Osteoblast (primary cell): ENCODE data around the gene TTC28. TPM values are rescaled to one million over a fixed set of nuclear protein-coding genes. Genes with fewer than 3 reads are reported as not detected.

Experiments
- DNase-seq: peaks from one replicate; pipeline ENCODE4 v3.0.0; 2011; ENCODE audit warnings: low spot score, mixed read lengths; ENCODE audit not compliant: insufficient read length; ENCODE audit errors: missing footprints
- H2AFZ ChIP-seq: 2 replicates; pipeline ENCODE4 v1.6.0; 2011; ENCODE audit warnings: mild to moderate bottlenecking, low read length
- H3K27ac ChIP-seq: 2 replicates; pipeline ENCODE4 v1.5.1; 2011; ENCODE audit warnings: mild to moderate bottlenecking, low read depth, low read length, moderate library complexity
- H3K27me3 ChIP-seq: 2 replicates; pipeline ENCODE4 v1.6.0; 2012; ENCODE audit warnings: mild to moderate bottlenecking, control low read depth, inconsistent platforms, low read length, moderate library complexity; ENCODE audit not compliant: insufficient read depth
- H3K36me3 ChIP-seq: 2 replicates; pipeline ENCODE4 v1.5.1; 2011; ENCODE audit warnings: mild to moderate bottlenecking, low read length, control low read depth, moderate library complexity; ENCODE audit not compliant: insufficient read depth
- H3K4me1 ChIP-seq: 2 replicates; pipeline ENCODE4 v1.5.1; 2011; ENCODE audit warnings: mild to moderate bottlenecking, low read length, control low read depth, moderate library complexity; ENCODE audit not compliant: insufficient read depth
- H3K4me2 ChIP-seq: 2 replicates; pipeline ENCODE4 v1.6.0; 2011; ENCODE audit warnings: mild to moderate bottlenecking, low read length; ENCODE audit not compliant: insufficient read depth
- H3K4me3 ChIP-seq: fragments of 200-600 bp; sonication (generic); 3 replicates; pipeline ENCODE4 v1.5.1; 2012; ENCODE audit warnings: mild to moderate bottlenecking, low read length, inconsistent platforms; ENCODE audit not compliant: insufficient read depth
- H3K79me2 ChIP-seq: 2 replicates; pipeline ENCODE4 v1.6.0; 2012; ENCODE audit warnings: mild to moderate bottlenecking, low read length, control low read depth, inconsistent platforms; ENCODE audit not compliant: insufficient read depth
- H3K9me3 ChIP-seq: 2 replicates; pipeline ENCODE4 v1.5.1; 2011; ENCODE audit warnings: low read depth, low read length, control low read depth
- H4K20me1 ChIP-seq: 2 replicates; pipeline ENCODE4 v1.6.0; 2012; ENCODE audit warnings: mild to moderate bottlenecking, low read length, control low read depth; ENCODE audit not compliant: insufficient read depth
- total RNA-seq: library from RNA; depleted of rRNA; stranded (reverse); fragments of >200 nt; gene quantifications from 2 replicates; pipeline ENCODE4 v1.2.3, GENCODE V29; 2012
- TF ChIP-seq, protein P1 (sequence below): IDR thresholded peaks from 2 replicates; pipeline ENCODE4 v1.5.1; 2011; ENCODE audit warnings: mild to moderate bottlenecking, low read depth, low read length, moderate library complexity; ENCODE audit errors: extremely low read depth

Gene TTC28
- total RNA-seq, 1 donor = 48.1 TPM

DNA sequence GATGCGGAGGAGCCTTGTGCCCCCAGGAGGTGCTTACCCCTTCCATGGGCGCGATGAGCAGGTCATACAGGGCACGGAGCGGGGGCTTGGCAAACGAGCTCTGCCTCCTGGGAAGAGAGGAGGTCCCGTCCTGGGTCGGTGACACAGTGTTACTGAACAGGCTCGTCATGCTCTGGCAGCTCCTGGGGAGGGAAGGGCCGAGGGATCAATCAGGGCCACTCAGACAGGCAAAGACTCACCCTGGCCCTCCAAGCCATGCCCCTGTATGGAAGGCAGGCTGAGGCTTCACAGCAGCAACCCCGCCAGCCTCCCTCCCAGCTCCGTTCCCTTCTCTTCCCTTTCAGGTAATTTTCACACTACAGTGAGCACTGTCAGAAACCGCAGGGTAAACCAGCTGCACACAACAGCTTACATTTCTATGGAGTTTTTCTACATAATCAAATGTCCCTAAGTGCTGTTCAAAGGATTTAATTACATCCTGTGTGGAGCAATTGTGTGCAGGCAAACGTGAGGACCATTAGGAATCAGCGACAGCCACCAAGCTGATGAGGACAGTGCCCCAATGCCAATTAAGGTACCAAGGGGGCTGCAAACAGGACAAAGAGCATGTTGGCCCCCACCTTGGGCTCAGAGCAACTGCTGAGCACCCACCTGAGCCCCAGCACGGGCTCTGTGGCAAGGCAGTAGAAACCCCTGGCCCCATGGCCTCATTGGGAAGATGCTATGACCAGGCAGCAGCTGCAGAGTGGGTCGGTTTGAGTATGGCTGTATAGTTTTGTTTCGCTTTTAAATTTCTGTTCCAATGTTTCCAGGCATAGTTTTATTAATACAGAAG is 665.2 kb downstream of the TTC28 start:
- H3K4me3 ChIP-seq = no peak overlapping the region
- H4K20me1 ChIP-seq = peaks cover 1% of the 10 kb centered on the region
- TF ChIP-seq, protein P1, sequence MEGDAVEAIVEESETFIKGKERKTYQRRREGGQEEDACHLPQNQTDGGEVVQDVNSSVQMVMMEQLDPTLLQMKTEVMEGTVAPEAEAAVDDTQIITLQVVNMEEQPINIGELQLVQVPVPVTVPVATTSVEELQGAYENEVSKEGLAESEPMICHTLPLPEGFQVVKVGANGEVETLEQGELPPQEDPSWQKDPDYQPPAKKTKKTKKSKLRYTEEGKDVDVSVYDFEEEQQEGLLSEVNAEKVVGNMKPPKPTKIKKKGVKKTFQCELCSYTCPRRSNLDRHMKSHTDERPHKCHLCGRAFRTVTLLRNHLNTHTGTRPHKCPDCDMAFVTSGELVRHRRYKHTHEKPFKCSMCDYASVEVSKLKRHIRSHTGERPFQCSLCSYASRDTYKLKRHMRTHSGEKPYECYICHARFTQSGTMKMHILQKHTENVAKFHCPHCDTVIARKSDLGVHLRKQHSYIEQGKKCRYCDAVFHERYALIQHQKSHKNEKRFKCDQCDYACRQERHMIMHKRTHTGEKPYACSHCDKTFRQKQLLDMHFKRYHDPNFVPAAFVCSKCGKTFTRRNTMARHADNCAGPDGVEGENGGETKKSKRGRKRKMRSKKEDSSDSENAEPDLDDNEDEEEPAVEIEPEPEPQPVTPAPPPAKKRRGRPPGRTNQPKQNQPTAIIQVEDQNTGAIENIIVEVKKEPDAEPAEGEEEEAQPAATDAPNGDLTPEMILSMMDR = no peak
- H3K4me2 ChIP-seq = no peak overlapping the region
- H3K27me3 ChIP-seq = no peaks in the 10 kb centered on the region
- H3K27ac ChIP-seq = no peak overlapping the region
- no peaks in the 10 kb centered on the region for H3K9me3 ChIP-seq
- no peak overlapping the region for H2AFZ ChIP-seq
- DNase-seq = peak; percentile 63
- no peaks in the 10 kb centered on the region for H3K36me3 ChIP-seq
- no peaks in the 10 kb centered on the region for H3K79me2 ChIP-seq
- H3K4me1 ChIP-seq = no peaks in the 10 kb centered on the region

DNA sequence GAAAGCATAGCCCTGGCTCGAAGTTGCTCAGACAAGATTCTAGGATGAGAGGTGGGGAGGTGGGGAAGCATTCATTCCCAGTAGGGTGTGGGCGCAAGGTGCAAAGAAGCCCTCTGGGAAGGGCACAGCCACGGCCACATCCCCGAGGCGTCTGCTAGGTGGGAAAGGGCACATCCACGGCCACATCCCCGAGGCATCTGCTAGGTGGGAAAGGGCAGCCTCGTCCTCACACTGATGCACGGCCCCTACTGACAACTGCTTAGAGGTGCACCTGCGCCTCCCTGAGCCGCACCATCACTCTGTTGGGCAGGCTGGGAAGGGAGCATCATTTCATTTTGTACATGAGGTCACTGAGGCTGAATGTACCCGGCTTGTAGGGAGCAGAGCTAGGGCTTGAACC is 666.0 kb downstream of the TTC28 start:
- Histone ChIP-seq H3K27ac (no peak overlapping the region), H3K27me3 (no peaks in the 10 kb centered on the region), H3K4me2 (no peak overlapping the region), H3K4me3 (no peak overlapping the region), H3K79me2 (no peaks in the 10 kb centered on the region), H3K36me3 (no peaks in the 10 kb centered on the region), H3K9me3 (no peaks in the 10 kb centered on the region), H3K4me1 (peaks cover 6% of the 10 kb centered on the region), H2AFZ (no peak overlapping the region), H4K20me1 (no peaks in the 10 kb centered on the region)
- DNase-seq = peak; percentile 21
- TF ChIP-seq, protein P1 = no peak

DNA sequence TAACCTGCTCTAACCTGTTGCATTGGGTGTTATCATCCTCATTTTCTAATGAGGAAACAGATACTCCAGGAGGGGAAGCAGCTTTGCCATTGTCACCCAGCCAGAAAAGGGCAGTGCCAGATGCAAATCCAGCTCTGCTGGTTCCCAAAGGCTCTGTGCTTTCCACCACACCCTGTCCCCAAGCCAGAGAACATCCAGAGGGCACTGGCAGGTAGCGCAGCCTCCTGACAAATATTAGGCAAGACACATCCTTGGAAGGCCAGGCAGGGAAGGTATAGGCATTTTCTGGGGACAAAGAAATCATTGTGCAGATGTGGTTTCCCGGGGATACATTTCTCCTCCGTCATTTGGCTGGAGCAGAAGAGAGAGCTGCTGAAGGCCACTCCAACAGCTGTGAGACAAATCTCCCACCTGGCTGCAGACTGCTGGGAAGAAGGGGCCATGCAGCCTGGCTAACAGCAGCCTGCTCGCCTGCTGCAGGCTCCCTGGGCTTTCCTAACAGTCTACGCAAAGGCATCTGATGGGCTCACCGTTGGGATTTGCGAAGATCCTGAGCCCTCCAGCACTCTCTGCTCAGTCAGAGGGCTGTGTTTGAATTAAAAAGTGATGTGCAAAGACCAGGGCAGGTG is 666.7 kb downstream of the TTC28 start:
- H3K27ac ChIP-seq = no peak overlapping the region
- H3K79me2 ChIP-seq = no peaks in the 10 kb centered on the region
- no peaks in the 10 kb centered on the region for H3K27me3 ChIP-seq
- no peak overlapping the region for H3K4me3 ChIP-seq
- H3K4me2 ChIP-seq = no peak overlapping the region
- H2AFZ ChIP-seq = no peak overlapping the region
- no peaks in the 10 kb centered on the region for H3K36me3 ChIP-seq
- TF ChIP-seq, protein P1 = no peak
- DNase-seq = peak; percentile 65
- H3K9me3 ChIP-seq = no peaks in the 10 kb centered on the region
- H3K4me1 ChIP-seq = peaks cover 6% of the 10 kb centered on the region
- no peaks in the 10 kb centered on the region for H4K20me1 ChIP-seq

DNA sequence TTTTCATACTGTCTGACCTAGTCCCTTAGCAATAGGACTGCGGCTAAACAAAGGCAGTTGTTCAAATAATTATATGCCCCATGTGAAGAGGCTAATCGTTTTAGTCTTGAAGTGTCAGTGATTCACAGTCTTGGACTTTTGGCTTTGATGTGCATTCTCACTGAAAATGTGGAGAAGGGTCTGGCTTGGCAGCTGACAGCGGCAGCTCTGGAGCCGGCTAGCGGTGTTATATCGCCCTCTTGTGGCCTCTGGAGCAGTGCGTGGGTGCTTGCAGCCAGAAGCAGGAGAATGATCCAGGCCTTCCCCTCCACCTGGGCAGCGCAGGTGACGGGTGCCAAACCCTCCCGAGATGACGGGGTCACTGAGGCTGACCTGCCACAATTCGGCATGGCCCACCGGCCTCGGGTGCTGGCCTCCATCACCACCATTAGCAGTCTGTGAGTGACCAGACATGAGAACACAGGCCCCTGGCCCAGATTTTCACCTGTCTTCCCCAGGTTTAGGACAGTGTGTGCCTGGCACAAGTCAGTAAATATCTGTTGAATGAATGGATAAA is 670.3 kb downstream of the TTC28 start:
- Histone ChIP-seq H3K79me2 (no peaks in the 10 kb centered on the region), H3K4me2 (no peak overlapping the region), H3K4me1 (peaks cover 18% of the 10 kb centered on the region), H3K9me3 (no peaks in the 10 kb centered on the region), H3K27ac (no peak overlapping the region), H3K27me3 (no peaks in the 10 kb centered on the region), H3K36me3 (no peaks in the 10 kb centered on the region), H3K4me3 (no peak overlapping the region), H2AFZ (no peak overlapping the region), H4K20me1 (peaks cover 3% of the 10 kb centered on the region)
- TF ChIP-seq, protein P1 = peak; percentile 99
- peak; percentile 98 for DNase-seq
